GM18519 (cell line): ENCODE data around the gene KAT6B.
"Not testable (repeated sequence)": the region's sequence is repeated elsewhere in the genome, so short reads cannot be mapped to it uniquely, and the experiment has no call there.

Source experiments
- ATAC-seq: cut with Tn5 transposase; IDR thresholded peaks from one replicate; pipeline ENCODE4 v1.9.1; 2021; ENCODE audit warnings: mild to moderate bottlenecking, moderate library complexity; ENCODE audit not compliant: unreplicated experiment, low FRiP score

KAT6B gene

GRCh38 chr10:74887614-74888284 lies 61.3 kb downstream of the KAT6B start:
- ATAC-seq = no peak

GRCh38 chr10:74888962-74889661 lies 62.7 kb downstream of the KAT6B start:
- ATAC-seq = no peak

GRCh38 chr10:74889662-74889998 lies 63.2 kb downstream of the KAT6B start:
- ATAC-seq = no peak

GRCh38 chr10:74890460-74890859 lies 64.1 kb downstream of the KAT6B start:
- ATAC-seq = no peak

- no peak for ATAC-seq
Observed at GRCh38 chr10:74891053-74891452, 64.7 kb downstream of the KAT6B start.

- ATAC-seq = no peak
Observed at GRCh38 chr10:74892839-74893238, 66.4 kb downstream of the KAT6B start.

GRCh38 chr10:74893329-74893728 lies 66.9 kb downstream of the KAT6B start:
- not testable (repeated sequence) for ATAC-seq

- no peak for ATAC-seq
Observed at GRCh38 chr10:74896788-74897527, 70.6 kb downstream of the KAT6B start.

- ATAC-seq = peak; percentile 77
Observed at GRCh38 chr10:74898201-74898976, 72.0 kb downstream of the KAT6B start.

GRCh38 chr10:74900297-74900696 lies 73.9 kb downstream of the KAT6B start:
- peak; percentile 58 for ATAC-seq

- ATAC-seq = no peak
Observed at GRCh38 chr10:74901301-74901700, 74.9 kb downstream of the KAT6B start.

GRCh38 chr10:74901867-74902450 lies 75.6 kb downstream of the KAT6B start:
- no peak for ATAC-seq

GRCh38 chr10:74903491-74903890 lies 77.1 kb downstream of the KAT6B start:
- ATAC-seq = no peak

- ATAC-seq = no peak
Observed at GRCh38 chr10:74906611-74907198, 80.3 kb downstream of the KAT6B start.

GRCh38 chr10:74909670-74910069 lies 83.3 kb downstream of the KAT6B start:
- no peak for ATAC-seq

- ATAC-seq = no peak
Observed at GRCh38 chr10:74910241-74910975, 84.0 kb downstream of the KAT6B start.

GRCh38 chr10:74910976-74911350 lies 84.6 kb downstream of the KAT6B start:
- no peak for ATAC-seq

GRCh38 chr10:74912182-74912581 lies 85.8 kb downstream of the KAT6B start:
- ATAC-seq = no peak

GRCh38 chr10:74912682-74913081 lies 86.3 kb downstream of the KAT6B start:
- ATAC-seq = no peak
